Transverse colon (tissue), 4 donors: Measurements from ENCODE around the gene CENPM.

Experiments
- CTCF ChIP-seq, 5 experiments: fragments of 200-600 bp in 3 of 5; fragments of 450-650 bp in 2 of 5; sonication (generic) in 3 of 5; IDR thresholded peaks; 1 replicate in 2 of 5; 2 replicates in 3 of 5; pipeline ENCODE4 v1.5.1; 2016 to 2017; ENCODE audit warnings: antibody characterized with exemption in 5 of 5, inconsistent platforms in 3 of 5, mild to moderate bottlenecking in 2 of 5, moderate library complexity in 1 of 5
- POLR2A ChIP-seq: fragments of 450-650 bp; IDR thresholded peaks from one replicate; pipeline ENCODE4 v1.6.1; 2016; ENCODE audit warnings: antibody characterized with exemption, mild to moderate bottlenecking, moderate library complexity
- POLR2AphosphoS5 ChIP-seq, 3 donors: sonication (generic); formaldehyde crosslinking; IDR thresholded peaks; one replicate each; pipeline ENCODE4 v1.6.1; 2016; ENCODE audit warnings: antibody characterized with exemption in 3 of 3

DNA sequence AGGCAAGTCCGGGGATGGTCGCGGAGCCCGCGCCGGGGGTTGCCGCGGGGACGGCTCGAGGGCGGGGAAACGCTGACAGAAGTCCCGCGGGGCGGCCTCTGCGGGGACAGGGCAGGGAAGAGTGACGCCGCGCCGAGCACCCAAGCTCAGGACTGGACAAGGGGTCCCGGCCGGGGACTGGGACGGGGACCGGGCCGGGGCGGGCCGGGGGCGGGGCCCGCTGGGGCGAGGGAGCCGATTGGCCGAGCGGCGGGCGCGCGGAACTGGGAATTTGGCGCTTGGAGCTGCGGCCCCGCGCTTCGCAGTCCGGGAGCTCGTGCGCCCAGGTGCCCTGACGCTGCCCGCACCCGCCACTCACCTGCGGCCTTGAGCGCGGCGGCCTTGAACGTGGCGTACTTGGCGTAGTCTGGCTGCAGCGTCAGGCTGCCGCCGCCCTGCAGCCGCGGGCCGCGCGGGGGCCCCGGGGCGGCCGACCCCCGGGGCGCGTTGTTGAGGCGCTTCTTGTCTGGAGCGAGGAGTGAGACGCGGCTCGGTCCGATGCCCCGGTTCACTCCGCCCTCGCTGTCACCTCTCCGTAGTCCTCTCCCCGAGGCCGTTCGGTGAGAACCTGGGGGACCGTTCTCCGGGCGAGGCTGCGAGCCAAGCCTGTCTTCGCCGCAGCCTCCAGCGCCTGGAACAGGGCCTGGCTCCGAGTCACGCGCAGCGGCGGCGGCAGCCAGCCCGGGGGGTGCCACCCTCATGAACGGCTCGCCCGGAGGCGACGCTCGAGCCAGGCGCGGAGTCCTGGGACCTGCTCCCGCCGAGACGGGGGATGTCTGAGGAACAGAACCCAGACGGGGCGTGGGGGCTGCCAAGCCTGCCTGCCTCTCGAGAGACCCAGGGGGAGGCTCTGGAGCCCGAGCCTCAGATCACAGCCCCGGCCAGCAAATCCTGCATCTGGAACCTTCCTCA lies 36.6 kb downstream of the CENPM start:
- TF ChIP-seq CTCF (IDR thresholded peaks at IDR 0.05) (no peak), POLR2A (no peak), POLR2AphosphoS5 (IDR thresholded peaks at IDR 0.05) (no peak)
